ENCODE measurements around the gene CNNM2. TPM values are rescaled to one million over a fixed set of nuclear protein-coding genes. Genes with fewer than 3 reads are reported as not detected.

Gene CNNM2
- polyA plus RNA-seq, 1 of the 3 experiments (the other 2 are of a cell fraction), result 4.0 TPM

- peaks cover 73 to 83% of the 10 kb centered on the region in 2 experiments for H3K36me3 ChIP-seq (replicated peaks in 1 of 2; ENCODE audit: control insufficient read depth in 1 of 2, insufficient read depth in 2 of 2, low read length in 1 of 2)
Observed at GRCh38 chr10:103098240-103098639, 180.1 kb downstream of the CNNM2 start.

More at GRCh38 chr10:103098240-103098639, 180.1 kb downstream of the CNNM2 start:
- H3K4me3 ChIP-seq (ENCODE audit: low read depth in 2 of 2, low read length in 1 of 2), result no peak overlapping the region
- no peak for DNase-seq
- H3K9me3 ChIP-seq, result no peaks in the 10 kb centered on the region
- H3K9ac ChIP-seq, result no peak overlapping the region
- no peaks in the 10 kb centered on the region for H3K27me3 ChIP-seq (ENCODE audit: insufficient read depth)
- no peak overlapping the region for H3K4me2 ChIP-seq
- H3K9me2 ChIP-seq, result no peaks in the 10 kb centered on the region
- no peak overlapping the region for H3K27ac ChIP-seq (ENCODE audit: low read depth in 2 of 2, low read length in 1 of 2)
- H3F3A ChIP-seq (replicated peaks; ENCODE audit: insufficient read depth), result no peaks in the 10 kb centered on the region
- H4K20me1 ChIP-seq (ENCODE audit: insufficient read depth), result no peaks in the 10 kb centered on the region
- POLR2A ChIA-PET, result no interaction called here
- no peaks in the 10 kb centered on the region for H3K79me2 ChIP-seq (ENCODE audit: insufficient read depth)
- peaks cover 0 to 6% of the 10 kb centered on the region in 2 experiments; a peak in 2 of 4 replicates for H3K4me1 ChIP-seq (ENCODE audit: control insufficient read depth in 1 of 2, insufficient read depth in 2 of 2, low read depth in 1 of 2, low read length in 1 of 2)
- no peak for TF ChIP-seq MAX (IDR thresholded peaks at IDR 0.05; ENCODE audit: low read depth)
- no peak for TF ChIP-seq YY1 (IDR thresholded peaks at IDR 0.05; ENCODE audit: low read depth)
- no peak for TF ChIP-seq NFIC (IDR thresholded peaks at IDR 0.05; ENCODE audit: borderline replicate concordance)
- TF ChIP-seq IRF3 (IDR thresholded peaks at IDR 0.05; ENCODE audit: low read depth, low read length), result no peak
- TF ChIP-seq RCOR1 (IDR thresholded peaks at IDR 0.05; ENCODE audit: low read length), result no peak
- no peak for TF ChIP-seq GATA2 (CRISPR knock-in tag; IDR thresholded peaks at IDR 0.05)
- no peak for TF ChIP-seq EZH2phosphoT487 (IDR thresholded peaks at IDR 0.05; ENCODE audit: borderline replicate concordance, low read depth)
- TF ChIP-seq RAD21 (IDR thresholded peaks at IDR 0.05; ENCODE audit: low read length), result no peak
- no peak for TF ChIP-seq JUND (IDR thresholded peaks at IDR 0.05)
- TF ChIP-seq, protein P1, sequence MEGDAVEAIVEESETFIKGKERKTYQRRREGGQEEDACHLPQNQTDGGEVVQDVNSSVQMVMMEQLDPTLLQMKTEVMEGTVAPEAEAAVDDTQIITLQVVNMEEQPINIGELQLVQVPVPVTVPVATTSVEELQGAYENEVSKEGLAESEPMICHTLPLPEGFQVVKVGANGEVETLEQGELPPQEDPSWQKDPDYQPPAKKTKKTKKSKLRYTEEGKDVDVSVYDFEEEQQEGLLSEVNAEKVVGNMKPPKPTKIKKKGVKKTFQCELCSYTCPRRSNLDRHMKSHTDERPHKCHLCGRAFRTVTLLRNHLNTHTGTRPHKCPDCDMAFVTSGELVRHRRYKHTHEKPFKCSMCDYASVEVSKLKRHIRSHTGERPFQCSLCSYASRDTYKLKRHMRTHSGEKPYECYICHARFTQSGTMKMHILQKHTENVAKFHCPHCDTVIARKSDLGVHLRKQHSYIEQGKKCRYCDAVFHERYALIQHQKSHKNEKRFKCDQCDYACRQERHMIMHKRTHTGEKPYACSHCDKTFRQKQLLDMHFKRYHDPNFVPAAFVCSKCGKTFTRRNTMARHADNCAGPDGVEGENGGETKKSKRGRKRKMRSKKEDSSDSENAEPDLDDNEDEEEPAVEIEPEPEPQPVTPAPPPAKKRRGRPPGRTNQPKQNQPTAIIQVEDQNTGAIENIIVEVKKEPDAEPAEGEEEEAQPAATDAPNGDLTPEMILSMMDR (IDR thresholded peaks at IDR 0.05), result no peak
- no peak for TF ChIP-seq MEF2A (IDR thresholded peaks at IDR 0.05; ENCODE audit: borderline replicate concordance, low read depth)
- TF ChIP-seq TAF1 (IDR thresholded peaks at IDR 0.05; ENCODE audit: borderline replicate concordance, low read depth, low read length), result no peak
- no peak for TF ChIP-seq POLR2AphosphoS5 (IDR thresholded peaks at IDR 0.05; ENCODE audit: low read depth, low read length)
- no peak for TF ChIP-seq FOSL2 (IDR thresholded peaks at IDR 0.05; ENCODE audit: borderline replicate concordance, low read depth)
- TF ChIP-seq, protein P2, sequence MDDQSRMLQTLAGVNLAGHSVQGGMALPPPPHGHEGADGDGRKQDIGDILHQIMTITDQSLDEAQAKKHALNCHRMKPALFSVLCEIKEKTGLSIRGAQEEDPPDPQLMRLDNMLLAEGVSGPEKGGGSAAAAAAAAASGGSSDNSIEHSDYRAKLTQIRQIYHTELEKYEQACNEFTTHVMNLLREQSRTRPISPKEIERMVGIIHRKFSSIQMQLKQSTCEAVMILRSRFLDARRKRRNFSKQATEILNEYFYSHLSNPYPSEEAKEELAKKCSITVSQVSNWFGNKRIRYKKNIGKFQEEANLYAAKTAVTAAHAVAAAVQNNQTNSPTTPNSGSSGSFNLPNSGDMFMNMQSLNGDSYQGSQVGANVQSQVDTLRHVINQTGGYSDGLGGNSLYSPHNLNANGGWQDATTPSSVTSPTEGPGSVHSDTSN (IDR thresholded peaks at IDR 0.05), result no peak
- no peak for TF ChIP-seq ELF1 (IDR thresholded peaks at IDR 0.05)
- TF ChIP-seq RFX5 (IDR thresholded peaks at IDR 0.05; ENCODE audit: low read length), result no peak
- no peak for TF ChIP-seq SIN3A (IDR thresholded peaks at IDR 0.05; ENCODE audit: borderline replicate concordance, low read depth, low read length)
- H2AFZ ChIP-seq (ENCODE audit: low read depth), result no peak overlapping the region
- CTCF ChIA-PET, result interaction anchor here (1.0 to 1.1 kb wide), 2 partner anchors 17 to 180 kb away, joined by 3 to 4 read pairs; partner anchors contain the start of gene CNNM2

All from SK-N-SH (cell line).